UCSD-AML1 (cell line): ENCODE results near the gene ABCA9.
"Not testable (repeated sequence)": the region's sequence is repeated elsewhere in the genome, so short reads cannot be mapped to it uniquely, and the experiment has no call there.

Source experiments
- DNase-seq: peaks from one replicate; lab custom pipeline; 2025; ENCODE audit not compliant: unreplicated experiment; lab: John Stamatoyannopoulos, UW

The ABCA9 gene, protein sequence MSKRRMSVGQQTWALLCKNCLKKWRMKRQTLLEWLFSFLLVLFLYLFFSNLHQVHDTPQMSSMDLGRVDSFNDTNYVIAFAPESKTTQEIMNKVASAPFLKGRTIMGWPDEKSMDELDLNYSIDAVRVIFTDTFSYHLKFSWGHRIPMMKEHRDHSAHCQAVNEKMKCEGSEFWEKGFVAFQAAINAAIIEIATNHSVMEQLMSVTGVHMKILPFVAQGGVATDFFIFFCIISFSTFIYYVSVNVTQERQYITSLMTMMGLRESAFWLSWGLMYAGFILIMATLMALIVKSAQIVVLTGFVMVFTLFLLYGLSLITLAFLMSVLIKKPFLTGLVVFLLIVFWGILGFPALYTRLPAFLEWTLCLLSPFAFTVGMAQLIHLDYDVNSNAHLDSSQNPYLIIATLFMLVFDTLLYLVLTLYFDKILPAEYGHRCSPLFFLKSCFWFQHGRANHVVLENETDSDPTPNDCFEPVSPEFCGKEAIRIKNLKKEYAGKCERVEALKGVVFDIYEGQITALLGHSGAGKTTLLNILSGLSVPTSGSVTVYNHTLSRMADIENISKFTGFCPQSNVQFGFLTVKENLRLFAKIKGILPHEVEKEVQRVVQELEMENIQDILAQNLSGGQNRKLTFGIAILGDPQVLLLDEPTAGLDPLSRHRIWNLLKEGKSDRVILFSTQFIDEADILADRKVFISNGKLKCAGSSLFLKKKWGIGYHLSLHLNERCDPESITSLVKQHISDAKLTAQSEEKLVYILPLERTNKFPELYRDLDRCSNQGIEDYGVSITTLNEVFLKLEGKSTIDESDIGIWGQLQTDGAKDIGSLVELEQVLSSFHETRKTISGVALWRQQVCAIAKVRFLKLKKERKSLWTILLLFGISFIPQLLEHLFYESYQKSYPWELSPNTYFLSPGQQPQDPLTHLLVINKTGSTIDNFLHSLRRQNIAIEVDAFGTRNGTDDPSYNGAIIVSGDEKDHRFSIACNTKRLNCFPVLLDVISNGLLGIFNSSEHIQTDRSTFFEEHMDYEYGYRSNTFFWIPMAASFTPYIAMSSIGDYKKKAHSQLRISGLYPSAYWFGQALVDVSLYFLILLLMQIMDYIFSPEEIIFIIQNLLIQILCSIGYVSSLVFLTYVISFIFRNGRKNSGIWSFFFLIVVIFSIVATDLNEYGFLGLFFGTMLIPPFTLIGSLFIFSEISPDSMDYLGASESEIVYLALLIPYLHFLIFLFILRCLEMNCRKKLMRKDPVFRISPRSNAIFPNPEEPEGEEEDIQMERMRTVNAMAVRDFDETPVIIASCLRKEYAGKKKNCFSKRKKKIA (N-terminal part only)

DNA sequence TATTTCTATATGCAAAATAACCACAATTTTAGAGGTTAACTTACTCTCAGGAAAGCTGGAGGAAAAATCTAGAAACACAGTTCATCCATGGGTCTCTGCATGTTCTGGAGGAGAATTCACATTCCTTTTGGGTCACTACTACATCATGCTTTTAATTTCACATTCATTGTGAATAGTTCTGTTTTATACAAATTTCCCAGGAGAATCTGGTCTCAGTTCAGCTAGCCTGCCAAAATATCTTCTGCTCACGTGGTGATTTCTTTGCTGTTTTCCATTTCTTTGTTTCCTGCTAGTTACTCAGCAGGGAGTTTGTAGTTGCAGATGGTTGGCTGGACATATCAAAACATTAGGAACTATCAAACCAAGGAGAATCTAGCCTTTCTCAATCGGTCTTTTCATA lies at the start of gene ABCA9:
Gene ABCA9 (minus strand): TSS at position 106 of the 400 bp plus-strand sequence. CDS start 9,801 bp downstream, outside the sequence.
- DNase-seq = no peak

DNA sequence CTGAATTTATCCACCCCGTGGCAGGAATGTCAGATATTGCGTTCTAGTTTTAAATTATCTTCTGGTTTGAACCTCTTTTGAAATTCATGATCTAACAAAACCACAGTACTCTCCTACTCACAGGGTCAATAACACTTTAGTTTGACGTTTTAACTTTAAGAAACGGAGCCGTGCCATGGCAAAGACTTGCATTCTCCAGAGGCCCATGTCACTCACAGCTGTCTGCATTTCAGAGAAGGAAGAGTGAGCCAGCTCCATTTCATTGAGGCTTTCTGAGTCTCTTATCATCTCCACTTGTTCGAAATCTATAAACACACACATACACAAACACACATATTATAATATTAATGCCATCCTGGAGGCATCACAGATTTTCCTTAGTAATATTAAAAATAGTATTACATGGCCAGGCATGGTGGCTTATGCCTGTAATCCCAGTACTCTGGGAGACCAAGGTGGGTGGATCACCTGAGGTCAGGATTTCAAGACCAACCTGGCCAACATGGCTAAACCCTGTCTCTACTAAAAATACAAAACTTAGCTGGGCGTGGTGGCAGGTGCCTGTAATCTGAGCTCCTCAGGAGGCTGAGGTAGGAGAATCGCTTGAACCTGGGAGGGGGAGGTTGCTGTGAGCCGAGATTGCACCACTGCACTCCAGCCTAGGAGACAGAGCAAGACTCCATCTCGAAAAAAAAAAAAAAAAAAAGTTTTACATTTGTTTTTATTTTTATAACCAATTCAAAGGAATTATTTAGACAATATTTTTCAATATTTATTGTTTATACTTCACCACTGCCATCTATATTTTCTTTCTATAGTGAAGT lies 45.4 kb upstream of the ABCA9 start:
- DNase-seq = no peak

DNA sequence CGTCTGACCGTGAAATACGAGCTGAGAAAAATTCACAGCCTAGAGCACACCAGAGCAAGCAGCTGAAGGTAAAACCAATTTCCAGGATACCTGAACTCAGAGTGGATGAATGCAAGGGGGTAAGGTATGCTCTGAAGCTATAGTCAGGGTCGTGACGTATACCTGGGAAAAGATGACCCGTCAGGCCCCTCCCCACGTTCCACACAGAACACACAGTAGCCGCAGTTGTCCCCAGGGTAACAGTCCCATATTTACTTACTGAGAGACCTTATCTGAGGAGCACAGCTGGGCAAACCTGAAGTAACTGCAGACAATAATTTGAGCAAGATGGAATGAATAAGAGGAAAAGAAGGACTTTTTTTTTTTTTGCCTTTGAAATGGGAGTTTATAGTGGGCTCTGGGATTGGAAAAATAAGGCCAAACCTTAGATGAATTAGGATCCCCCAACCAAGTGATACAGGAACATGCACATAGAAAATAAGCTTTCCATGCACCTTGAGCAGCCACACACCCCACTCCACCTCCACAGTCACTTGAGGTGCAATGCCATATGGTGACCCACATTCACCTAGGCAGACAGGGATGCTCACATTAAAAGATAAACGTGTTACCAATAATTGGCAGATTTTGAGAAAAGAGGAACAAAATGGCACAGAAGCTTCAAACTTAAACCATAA lies 43.0 kb upstream of the ABCA9 start:
- DNase-seq = no peak

DNA sequence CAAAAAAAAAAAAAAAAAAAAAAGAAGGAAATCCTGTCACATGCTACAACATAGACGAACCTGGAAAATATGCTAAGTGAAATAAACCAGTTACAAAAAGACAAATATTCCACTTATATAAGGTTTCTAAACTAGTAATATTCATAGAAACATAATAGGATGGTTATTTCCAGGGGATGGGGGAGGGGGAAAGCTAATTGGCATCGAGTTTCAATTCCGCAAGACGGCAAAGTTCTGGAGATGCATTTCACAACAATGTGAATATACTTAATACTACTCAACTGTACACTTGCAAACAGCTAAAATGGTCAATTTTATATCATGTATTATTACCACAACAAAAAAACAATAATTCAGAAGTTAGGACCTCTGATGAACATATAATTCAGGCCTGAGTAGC lies 37.9 kb upstream of the ABCA9 start:
- DNase-seq = no peak

DNA sequence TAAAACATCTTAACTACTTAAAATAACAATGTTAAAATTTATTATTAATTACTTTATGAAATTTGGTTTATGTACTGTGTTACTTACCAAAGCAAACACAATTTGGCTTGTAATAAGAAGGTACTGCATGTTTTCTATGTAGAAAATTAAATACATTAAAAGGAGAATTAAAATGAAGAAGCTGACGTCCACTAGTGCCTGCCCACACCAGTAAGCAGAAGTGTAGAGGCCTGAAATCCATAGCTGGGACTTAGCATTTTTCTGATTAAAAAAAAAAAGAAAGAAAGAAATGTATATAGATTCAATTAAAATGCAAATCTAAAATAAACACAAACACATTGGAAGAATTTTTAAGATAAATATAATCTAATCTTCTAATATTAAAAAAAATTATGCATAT lies 35.8 kb upstream of the ABCA9 start:
- DNase-seq = no peak

DNA sequence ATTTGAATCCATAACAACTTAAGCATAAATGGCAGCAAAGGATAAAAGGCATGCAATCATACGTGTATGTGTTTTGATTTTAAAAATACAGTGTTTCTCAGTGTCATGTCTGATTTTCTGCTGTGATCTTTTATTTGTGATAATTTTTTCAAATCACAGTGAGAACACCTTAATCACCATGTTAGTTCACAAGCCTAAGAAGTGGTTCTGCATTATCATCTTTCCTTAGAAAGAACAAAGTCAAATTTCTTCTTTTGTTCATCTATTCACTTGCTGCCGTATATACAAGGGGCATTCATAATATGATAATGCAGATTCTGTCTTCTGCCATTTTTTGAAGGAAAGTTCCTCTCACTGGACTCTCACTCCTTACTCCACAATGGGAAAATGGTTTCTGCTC lies 33.3 kb upstream of the ABCA9 start:
- no peak for DNase-seq

DNA sequence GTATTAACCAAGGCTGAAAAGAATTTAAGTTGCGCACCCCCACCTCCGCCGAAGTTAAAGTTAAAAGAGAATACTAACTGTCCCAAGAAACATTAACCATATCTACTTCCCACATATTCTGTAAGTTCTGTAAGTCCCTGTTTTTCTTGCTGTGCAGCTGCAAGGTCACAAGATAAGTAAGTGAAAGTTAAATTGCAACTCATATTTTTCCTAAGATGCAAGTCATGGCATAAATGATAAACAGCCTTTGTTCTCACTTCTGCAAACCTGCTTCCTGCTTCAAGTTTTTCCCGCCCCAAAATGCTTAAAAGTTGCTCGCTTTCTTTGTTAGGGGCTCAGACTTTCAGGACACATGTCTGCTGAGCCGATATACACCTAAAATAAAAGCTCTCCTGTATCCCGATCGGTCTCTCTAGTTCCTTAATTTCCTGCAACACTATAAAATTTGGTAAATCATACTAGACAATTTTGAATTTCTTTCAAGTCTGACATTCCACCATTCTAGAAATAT lies 32.6 kb upstream of the ABCA9 start:
- peak; percentile 14 for DNase-seq

DNA sequence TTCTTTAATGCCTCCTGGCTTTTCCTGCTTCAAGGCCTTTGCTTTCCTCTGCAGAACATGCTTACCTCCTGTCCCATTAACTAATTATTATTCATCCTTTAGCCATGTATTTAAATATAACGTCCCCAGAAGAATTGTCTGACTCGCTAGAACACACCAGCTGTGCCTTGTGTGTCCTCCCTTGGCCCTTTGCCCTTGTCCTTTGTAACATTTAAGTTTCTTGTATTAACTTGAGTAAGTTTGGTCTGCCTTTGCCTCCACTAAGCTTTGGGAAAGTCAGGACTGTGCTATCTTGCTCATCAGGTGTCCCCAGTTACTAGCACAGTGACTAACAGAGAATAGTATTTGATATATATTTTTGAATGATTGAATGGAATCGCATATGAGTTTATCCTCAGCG lies 29.6 kb upstream of the ABCA9 start:
- no peak for DNase-seq

DNA sequence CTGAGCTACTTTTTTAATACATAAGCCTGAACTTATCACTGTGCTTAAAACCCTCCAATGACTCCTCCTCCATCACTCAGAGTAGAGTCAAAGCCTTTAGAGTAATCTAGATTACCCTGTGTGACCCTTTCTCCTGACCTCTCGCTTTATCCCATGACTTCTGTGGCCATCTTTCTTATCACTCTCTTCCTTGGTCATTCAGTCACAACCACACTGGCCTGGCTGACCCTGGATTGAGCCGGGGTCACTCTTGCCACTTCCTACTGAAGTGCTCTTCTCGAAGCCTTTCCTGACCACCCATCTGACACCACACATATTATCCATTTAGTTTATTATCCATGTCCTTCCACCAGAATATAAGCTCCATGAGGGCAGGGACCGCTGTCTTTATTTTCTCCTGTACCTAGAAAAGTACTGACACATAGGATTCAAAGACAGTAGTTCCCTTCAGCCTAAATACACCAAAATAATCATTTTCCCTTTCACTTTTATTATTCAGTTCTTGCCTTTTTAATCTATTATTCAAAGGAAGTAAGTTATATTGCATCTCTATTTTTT lies 28.0 kb upstream of the ABCA9 start:
- no peak for DNase-seq

DNA sequence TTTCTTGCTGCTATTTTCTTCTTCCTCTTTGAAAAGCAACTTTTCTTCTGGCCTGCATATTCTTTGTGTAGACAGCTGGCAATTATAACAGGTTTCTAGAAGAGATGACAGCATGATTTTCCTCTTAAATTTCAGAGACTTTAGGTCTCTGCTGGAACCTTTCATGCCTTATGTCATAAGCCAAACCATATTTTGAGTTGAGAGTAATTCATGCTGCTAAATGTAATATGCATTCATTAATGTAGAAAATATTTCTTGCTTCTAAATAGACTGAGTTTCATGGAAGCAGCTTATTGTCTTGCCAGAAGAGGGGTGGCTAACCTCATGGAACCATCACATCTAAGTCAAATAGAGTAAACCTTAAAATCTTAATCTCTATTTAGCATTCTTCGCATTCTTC lies 25.9 kb upstream of the ABCA9 start:
- no peak for DNase-seq

DNA sequence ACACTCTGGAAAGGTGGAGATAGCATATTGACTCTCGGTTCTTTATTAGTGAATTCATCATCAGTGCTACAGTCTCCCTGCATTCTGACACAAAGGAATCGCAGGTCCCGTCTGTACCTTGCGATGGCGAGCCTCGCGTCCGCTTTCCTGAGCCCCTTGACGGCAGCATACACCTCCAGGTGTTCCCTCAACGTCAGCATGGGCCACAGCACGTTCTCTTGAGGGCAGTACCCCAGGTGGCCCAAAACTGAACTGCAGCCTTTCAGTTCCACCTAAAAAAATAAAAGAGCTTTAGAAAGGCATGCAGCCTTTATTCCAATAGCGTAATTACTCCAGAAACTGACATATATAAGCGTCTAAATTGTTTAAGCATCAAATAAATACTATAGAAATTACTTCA lies 24.2 kb upstream of the ABCA9 start:
- DNase-seq = no peak

DNA sequence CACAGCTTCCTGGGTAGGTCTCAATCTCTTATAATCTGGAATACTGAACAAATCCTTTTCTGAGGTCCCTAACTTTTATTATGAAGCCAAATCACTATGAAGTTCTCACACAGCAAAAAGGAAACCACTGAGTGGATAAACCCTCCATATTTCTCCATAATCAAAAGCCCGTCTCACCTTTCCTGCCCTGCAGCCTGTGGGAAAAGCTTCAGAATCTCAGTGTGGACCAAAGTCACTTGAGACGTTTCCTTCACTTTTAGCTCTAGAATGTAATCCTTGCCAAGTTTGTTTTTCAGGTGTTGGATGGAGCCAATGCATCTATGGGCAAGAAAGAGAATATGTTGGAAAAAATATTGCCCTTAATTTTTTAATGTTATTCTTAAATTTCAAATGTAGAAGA lies 22.0 kb upstream of the ABCA9 start:
- DNase-seq = no peak

DNA sequence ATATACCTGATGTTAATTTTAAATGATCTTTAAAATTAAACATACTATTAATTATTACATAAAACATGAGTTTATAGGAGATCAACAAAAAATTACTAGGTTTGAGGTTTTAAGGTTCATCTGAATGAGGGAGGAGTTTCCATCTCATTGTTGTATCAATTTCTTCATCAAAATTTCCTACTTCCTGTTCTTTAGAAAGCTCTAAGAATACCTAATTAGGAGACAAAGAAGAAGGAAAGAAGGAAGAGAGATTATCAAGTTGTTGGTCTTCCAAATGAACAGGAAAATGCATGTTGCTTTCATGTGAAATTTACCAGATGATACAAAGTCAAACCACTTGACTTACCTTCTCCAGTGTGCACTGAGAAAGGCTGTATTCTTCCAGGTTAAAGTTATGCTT lies 18.1 kb upstream of the ABCA9 start:
- DNase-seq = no peak

DNA sequence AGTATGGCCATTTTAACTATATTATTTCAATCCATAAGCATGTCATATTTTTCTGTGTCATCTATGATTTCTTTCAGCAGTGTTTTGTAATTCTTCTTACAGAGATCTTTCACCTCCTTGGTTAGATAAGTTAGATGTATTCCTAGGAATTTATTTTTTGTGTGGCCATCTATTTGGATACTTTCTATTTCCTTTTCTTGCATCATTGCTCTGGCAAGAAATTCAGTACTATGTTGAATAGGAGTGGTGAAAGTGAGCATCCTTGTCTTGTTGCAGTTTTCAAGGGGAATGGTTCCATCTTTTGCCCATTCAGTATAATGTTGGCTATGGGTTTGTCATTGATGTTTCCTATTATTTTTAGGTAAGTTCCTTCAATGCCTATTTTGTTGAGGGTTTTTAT lies 15.1 kb upstream of the ABCA9 start:
- DNase-seq = no peak

DNA sequence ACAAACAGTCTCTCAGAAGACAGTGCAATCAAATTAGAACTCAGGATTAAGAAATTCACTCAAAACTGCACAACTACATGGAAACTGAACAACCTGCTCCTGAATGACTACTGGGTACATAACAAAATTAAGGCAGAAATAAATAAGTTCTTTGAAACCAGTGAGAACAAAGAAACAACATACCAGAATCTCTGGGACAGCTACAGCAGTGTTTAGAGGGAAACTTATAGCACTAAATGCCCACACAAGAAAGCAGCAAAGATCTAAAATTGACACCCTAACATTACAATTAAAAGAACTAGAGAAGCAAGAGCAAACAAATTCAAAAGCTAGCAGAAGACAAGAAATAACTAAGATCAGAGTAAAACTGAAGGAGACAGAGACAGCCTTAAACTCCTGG lies 12.7 kb upstream of the ABCA9 start:
- not testable (repeated sequence) for DNase-seq

DNA sequence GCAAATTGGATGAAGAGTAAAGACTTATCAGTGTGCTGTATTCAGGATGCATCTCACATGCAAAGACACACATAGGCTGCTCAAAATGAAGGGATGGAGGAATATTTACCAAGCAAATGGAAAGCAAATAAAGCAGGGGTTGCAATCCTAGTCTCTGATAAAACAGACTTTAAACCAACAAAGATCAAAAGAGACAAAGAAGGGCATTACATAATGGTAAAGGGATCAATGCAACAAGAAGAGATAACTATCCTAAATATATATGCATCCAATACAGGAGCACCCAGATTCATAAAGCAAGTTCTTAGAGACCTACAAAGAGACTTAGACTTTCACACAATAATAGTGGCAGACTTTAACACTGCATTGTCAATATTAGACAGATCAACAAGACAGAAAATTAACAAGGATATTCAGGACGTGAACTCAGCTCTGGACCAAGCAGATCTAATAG lies 12.1 kb upstream of the ABCA9 start:
- not testable (repeated sequence) for DNase-seq

DNA sequence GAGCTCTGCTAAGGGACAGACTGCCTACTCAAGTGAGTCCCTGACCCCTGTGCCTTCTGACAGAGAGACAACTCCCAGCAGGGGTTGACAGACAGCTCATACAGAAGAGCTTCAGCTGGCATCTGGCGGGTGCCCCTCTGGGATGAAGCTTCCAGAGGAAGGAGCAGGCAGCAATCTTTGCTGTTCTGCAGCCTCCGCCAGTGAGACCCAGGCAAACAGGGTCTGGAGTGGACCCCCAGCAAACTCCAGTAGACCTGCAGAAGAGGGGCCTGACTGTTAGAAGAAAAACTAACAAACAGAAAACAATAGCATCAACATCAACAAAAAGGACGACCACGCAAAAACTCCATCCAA lies 10.5 kb upstream of the ABCA9 start:
- not testable (repeated sequence) for DNase-seq

DNA sequence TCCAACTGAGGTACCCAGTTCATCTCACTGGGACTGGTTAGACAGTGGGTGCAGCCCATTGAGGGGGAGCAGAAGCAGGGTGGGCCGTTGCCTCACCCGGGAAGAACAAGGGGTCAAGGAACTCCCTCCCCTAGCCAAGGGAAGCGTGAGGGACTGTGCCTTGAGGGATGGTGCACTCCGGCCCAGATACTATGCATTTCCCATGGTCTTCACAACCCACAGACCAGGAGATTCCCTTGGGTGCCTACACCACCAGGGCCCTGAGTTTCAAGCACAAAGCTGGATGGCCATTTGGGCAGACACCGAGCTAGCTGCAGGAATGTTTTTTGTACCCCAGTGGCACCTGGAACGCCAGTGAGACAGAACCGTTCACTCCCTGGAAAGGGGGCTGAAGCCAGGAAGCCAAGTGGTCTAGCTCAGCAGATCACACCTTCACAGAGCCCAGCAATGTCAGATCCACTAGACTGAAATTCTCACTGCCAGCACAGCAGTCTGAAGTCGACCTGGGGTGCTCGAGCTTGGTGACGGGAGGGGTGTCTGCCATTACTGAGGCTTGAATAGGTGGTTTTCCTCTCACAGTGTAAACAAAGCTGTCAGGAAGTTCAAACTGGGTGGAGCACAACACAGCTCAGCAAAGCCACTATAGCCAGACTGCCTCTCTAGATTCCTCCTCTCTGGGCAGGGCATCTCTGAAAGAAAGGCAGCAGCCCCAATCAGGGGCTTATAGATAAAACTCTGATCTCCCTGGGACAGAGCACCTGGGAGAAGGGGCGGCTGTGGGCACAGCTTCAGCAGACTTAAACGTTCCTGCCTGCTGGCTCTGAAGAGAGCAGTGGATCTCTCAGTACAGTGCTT lies 9.9 kb upstream of the ABCA9 start:
- peak; percentile 15 for DNase-seq
